ENCODE data around the gene LDB1.

Gene LDB1

GRCh38 chr10:102113261-102113955 is 6.8 kb downstream of the LDB1 start:
- no peak for DNase-seq

DNA sequence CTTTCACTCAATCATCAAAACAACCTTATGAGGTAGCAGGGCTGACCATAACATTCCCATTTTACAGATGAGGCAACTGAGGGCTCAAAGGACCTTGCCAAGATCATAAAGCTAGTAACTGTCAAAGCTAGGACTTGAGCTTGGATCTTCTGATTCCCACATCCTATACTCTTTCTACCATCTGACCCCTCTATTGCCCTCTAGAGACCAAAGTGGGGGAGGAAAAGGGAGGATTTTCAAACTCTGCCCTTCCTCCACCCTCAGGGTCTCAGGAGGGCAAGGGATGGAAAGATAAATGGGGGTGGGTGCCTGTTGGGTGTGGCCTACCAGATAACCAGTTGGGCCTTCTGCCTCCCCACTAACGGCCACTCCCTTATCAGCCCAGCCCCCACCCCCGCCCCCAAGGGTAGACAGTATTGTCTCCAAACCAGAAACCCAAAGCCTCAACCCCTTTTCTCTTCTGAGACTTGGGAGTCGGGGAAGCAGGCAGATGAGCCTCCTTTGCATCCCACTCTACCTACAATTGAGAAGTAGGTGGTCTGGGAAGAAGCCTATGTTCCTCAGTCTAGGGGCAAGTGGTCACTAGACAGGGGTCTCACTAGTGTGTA is 7.9 kb downstream of the LDB1 start:
- no peak for DNase-seq

DNA sequence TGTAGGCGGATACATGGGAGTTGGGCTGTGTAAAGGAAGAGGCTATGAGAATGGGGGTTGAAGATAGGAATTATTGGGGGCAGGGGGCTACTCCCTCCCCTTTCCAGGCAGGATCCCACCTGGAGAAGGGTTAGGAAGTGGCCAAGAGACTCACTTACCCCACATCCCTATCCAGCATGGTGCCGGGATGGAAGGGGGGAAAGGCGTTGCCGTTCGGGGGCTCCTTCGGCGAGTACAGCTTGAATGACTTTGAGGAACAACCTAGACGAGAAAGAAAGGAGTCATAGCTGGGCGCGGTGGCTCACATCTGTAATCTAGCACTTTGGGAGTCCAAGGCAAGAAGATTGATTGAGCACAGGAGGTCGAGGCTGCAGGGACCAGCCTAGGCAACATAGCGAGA is 8.9 kb downstream of the LDB1 start:
- no peak for DNase-seq

- no peak for DNase-seq
Measured at GRCh38 chr10:102109166-102110116, 10.7 kb downstream of the LDB1 start.

- DNase-seq = no peak
Measured at GRCh38 chr10:102106998-102107397, 13.2 kb downstream of the LDB1 start.

DNA sequence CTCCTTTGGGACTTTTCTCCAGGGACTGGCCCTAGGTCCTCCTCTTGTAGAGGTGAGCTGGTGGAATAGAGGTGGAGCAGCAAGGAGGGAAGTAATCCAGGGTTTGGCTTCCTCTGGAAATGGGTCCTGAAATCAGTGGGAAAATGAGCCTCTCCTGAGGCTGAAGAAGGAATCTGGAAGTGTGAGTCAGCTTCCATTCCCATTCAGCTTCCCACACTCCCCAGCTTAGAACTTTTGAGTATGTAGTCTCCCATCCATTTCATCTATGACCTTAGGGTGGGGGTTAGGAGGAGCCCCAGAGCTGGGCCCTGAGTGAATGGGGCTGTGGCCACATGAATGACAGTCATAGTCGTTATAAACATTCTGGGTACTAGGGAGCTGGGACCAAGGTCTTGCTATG is 17.7 kb downstream of the LDB1 start:
- no peak for DNase-seq

GRCh38 chr10:102101152-102101551 is 19.0 kb downstream of the LDB1 start:
- DNase-seq = no peak

DNA sequence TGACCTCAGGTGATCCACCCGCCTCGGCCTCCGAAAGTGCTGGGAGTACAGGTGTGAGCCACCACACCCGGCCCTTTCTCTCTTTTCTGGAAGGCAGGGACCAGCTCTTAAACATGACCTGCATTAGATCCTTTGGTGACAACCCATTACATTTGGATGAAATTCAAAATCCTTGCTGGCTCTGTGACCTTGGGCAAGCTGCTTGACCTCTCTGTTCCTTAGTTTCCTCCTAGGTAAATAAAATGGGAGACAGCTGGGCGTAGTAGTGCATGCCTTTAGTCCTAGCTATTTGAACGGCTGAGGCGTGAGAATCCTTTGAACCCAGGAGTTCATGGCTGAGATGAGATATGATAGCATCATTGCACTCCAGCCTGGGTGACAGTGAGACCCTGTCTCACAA is 23.7 kb downstream of the LDB1 start:
- no peak for DNase-seq

DNA sequence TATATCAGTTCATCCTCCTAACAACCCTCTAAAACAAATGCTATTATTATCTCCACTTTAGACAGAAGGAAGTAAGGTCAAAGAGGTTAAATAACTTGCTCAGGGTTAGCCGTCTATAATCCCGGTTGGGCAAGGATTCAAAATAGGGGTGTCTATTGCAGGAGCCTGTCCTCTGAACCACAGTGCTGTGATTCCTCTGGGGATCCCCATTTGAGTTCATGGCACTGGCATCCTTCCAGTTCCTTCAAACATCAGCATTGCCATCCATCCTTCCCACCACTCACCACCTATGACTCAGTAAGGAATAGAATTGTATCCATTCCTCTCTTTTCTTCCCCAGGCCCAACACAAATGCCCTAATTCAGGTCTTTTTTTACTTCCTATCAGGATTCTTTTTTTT is 29.4 kb downstream of the LDB1 start:
- no peak for DNase-seq

DNA sequence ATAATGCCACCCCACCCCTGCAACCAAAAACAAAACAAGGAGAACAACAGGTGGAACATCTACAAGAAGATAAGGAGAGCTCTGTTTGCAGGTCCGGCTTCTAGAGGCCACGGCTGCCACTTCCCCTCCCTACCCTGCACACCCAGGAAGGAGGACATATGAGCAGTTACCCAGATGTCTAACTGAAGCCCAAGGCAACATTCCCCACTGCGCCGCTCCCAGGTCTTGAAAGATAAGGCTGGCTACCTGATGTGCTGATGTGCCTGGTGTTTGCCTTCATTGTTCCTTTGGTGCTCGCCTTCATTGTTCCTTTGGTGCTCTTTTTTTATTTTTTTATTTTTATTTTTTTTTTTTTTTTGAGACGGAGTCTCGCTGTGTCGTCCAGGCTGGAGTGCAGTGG is 34.0 kb downstream of the LDB1 start:
- no peak for DNase-seq

GRCh38 chr10:102085336-102085735 is 34.8 kb downstream of the LDB1 start:
- DNase-seq = no peak

GRCh38 chr10:102083541-102083940 is 36.6 kb downstream of the LDB1 start:
- DNase-seq = no peak

GRCh38 chr10:102072673-102073527 is 47.3 kb downstream of the LDB1 start:
- peak; percentile 79 for DNase-seq

DNA sequence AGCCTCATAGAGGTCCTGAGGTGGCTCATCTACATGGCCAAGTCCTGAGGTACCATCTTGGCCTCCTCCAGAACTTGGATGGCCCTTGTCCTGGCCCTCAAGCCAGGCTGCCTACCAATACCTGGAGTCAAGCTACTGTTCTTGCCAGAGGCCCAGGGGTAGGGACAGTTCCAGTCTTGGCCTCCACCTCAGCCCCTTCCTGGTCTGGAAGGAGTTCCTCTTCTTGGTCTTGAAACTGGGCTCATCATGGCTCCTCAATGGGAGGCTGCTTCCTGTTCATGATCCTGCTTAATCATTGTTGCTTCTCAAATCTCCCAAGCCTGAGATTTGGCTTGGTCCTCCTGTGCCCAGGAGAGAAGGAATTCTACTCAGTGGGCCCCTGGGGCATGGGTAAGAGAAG is 51.1 kb downstream of the LDB1 start:
- no peak for DNase-seq

GRCh38 chr10:102068216-102068615 is 52.0 kb downstream of the LDB1 start:
- DNase-seq = no peak

DNA sequence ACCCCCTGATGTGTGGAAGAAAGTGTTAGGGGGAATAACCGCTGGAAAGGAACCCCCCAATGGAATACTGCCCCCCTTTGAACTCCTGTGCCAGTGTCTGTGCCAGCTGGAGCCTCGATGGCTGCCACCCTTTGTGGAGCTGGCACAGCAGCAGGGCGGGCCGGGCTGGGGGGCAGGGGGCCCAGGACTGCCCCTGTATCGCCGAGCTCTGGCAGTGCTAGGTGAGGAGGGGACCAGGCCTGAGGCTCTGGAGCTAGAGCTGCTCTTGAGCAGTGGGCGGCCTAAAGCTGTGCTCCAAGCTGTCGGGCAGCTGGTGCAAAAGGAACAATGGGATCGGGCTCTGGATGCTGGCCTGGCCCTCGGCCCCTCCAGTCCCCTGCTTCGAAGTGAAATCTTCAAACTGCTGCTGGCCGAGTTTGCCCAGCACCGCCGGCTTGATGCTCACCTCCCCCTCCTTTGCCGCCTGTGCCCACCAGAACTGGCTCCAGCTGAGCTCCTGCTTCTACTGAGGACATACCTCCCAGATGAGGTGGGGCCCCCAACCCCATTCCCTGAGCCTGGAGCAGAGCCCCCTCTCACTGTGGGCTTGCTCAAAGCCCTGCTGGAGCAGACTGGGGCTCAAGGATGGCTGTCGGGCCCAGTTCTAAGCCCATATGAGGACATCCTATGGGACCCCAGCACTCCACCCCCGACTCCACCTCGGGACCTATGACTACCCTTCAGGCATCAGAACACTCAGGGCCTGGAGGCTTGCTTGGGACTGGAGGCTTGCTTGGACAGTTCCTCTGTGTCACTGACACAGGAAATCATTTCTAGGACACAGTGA is 52.9 kb downstream of the LDB1 start:
- no peak for DNase-seq

DNA sequence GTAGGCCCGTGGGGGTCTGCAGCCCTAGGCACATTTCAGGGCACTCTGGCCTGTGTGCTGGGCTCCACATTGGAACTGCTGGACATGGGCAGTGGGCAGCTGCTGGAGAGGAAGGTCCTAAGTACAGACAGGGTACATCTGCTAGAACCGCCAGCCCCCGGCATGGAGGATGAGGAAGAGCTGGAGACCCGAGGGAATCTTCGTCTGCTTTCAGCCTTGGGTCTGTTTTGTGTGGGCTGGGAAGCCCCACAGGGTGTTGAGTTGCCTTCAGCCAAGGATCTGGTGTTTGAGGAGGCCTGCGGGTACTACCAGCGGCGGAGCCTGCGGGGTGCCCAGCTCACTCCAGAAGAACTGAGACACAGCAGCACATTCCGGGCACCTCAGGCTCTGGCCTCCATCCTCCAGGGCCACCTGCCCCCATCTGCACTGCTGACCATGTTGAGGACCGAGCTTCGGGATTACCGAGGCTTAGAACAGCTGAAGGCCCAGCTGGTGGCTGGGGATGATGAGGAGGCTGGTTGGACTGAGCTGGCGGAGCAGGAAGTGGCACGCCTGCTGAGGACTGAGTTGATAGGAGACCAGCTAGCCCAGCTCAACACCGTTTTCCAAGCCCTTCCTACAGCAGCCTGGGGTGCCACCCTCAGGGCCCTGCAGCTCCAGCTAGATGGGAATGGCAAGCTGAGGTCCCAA is 53.6 kb downstream of the LDB1 start:
- peak; percentile 27 for DNase-seq

DNA sequence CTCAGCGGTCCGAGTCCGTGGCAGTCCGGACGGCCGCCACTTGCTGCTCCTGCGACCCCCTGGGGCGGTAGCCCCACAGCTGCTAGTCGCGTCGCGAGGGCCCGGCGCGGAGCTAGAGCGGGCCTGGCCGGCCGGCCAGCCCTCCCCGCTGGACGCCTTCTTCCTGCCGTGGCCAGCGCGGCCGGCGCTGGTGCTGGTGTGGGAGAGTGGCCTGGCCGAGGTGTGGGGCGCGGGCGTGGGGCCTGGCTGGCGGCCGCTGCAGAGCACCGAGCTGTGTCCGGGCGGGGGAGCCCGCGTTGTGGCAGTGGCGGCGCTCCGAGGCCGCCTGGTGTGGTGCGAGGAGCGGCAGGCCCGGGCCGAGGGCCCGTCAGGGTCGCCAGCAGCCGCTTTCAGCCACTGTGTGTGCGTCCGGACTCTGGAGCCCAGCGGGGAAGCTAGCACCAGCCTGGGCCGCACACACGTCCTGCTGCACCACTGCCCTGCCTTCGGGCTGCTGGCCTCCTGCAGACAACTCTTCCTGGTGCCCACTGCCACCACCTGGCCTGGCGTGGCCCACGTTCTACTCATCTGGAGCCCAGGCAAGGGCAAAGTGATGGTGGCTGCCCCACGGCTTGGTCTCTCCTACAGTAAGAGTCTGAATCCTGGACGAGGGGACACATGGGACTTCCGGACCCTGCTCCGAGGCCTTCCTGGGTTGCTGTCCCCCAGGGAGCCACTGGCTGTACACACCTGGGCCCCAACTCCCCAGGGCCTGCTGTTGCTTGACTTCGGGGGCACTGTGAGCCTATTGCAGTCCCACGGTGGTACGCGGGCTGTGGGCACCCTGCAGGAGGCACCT is 54.4 kb downstream of the LDB1 start:
- no peak for DNase-seq

DNA sequence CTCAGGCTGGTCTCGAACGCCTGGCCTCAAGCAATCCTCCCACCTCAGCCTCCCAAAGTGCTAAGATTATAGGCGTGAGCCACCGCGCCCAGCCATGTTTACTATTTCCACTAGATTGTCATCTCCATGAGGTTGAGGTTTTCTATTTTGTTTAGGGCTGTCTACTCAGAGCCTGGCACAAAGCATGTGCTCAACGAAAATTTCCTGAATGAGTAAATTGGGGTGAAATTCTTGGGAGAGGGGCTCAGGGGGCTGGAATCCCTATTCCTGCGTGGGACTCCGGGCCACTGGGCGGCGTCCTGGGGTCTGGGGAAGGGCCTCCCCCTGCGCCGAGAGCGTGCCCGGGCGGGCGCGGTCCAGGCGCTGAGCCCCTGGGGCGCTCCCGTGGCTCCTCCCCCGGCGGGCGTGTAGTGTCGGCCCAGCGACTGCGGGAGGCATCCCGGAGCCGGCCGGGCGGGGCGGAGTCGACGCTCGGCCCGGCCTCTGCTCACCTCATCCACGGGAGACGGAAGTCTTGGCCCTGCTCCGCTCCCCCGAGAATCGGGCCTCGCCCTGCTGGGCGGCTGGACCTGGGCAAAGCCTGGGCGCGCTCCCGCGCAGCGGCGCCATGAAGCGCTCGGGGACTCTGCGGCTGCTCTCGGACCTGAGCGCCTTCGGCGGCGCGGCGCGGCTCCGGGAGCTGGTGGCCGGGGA is 55.2 kb downstream of the LDB1 start, which contains the start of gene HPS6:
HPS6 (plus strand) TSS at position 482 of the 693 bp plus-strand sequence; CDS start at position 608, 126 bp downstream.
- peak; percentile 92 for DNase-seq

GRCh38 chr10:102064503-102064867 is 55.7 kb downstream of the LDB1 start:
- no peak for DNase-seq

Data from retina (tissue), 1 donor.